HCT116 (cell line): ENCODE data around the gene GRB2. TPM values are rescaled to one million over a fixed set of nuclear protein-coding genes. Genes with fewer than 3 reads are reported as not detected.

ENCODE experiments used
- ATAC-seq: fragments of 200-7000 bp; cut with Tn5 transposase; 2 replicates; pipeline ENCODE4 v1.9.1; 2020; ENCODE audit warnings: mild to moderate bottlenecking, moderate library complexity
- BruUV-seq: library from RNA; stranded (reverse); fragments of 400-500 nt; replicated peaks from 2 replicates; lab custom pipeline; 2021; lab: Mats Ljungman, UMichigan
- CTCF ChIA-PET: fragments of 300-600 bp; sonication (Branson Sonifier 250); formaldehyde crosslinking; loops from one replicate; lab custom pipeline; 2021; ENCODE audit warnings: antibody characterized with exemption; lab: Charles Lee
- POLR2A ChIA-PET: fragments of 300-600, 350-600 bp; sonication (Branson Sonifier 250); formaldehyde crosslinking; loops from one replicate; lab custom pipeline; 2021; ENCODE audit warnings: antibody characterized with exemption; lab: Charles Lee
- RAD21 ChIA-PET, 2 experiments: fragments of 300-600 bp; sonication (Branson Sonifier 250); formaldehyde crosslinking; loops; one replicate each; lab custom pipeline; 2023; ENCODE audit warnings: low total read pairs in 2 of 2; ENCODE audit not compliant: uncharacterized antibody in 2 of 2, unreplicated experiment in 2 of 2, low non-redundant PET in 1 of 2; lab: Charles Lee
- DNase-seq: peaks from one replicate; pipeline ENCODE4 v3.0.0-alpha.2; 2010; ENCODE audit warnings: low read depth, low spot score
- H2AFZ ChIP-seq: fragments of 200-600 bp; shearing (Covaris generic), sonication (generic); 2 replicates; pipeline ENCODE4 v1.6.1; 2017; ENCODE audit warnings: low read depth, mixed run types, mixed read lengths, antibody characterized with exemption, low read length; ENCODE audit not compliant: poor library complexity, severe bottlenecking
- H3K27ac ChIP-seq: 2 replicates; pipeline ENCODE4 v1.5.1; 2012; ENCODE audit warnings: low read depth, low read length
- H3K27me3 ChIP-seq: fragments of 200-600 bp; sonication (generic); 2 replicates; pipeline ENCODE4 v1.6.1; 2016; ENCODE audit warnings: mixed run types, low read length, mixed read lengths; ENCODE audit not compliant: insufficient read depth
- H3K36me3 ChIP-seq, 2 experiments: fragments of 200-500 bp in 1 of 2; fragments of 200-600 bp in 1 of 2; sonication (Bioruptor generic) in 1 of 2; sonication (generic) in 1 of 2; 2 replicates each; pipeline versions ENCODE4 v1.5.1 to v1.6.1; 2014 to 2016; ENCODE audit warnings: low read length in 2 of 2, inconsistent platforms in 1 of 2, mixed read lengths in 1 of 2, mixed run types in 1 of 2; ENCODE audit not compliant: insufficient read depth in 2 of 2, control insufficient read depth in 1 of 2
- H3K4me1 ChIP-seq, 2 experiments: fragments of 200-600 bp in 1 of 2; sonication (generic) in 1 of 2; 2 replicates each; pipeline versions ENCODE4 v1.5.1 to v1.6.1; 2012 to 2017; ENCODE audit warnings: low read length in 2 of 2, inconsistent platforms in 1 of 2, mild to moderate bottlenecking in 1 of 2, mixed read lengths in 1 of 2, mixed run types in 1 of 2, moderate library complexity in 1 of 2; ENCODE audit not compliant: insufficient read depth in 2 of 2, control insufficient read depth in 1 of 2
- H3K4me2 ChIP-seq: fragments of 200-600 bp; sonication (generic); 2 replicates; pipeline ENCODE4 v1.6.1; 2017; ENCODE audit warnings: mixed run types, low read length, mixed read lengths
- H3K4me3 ChIP-seq, 2 experiments: fragments of 200-600 bp in 1 of 2; sonication (generic) in 1 of 2; replicated peaks in 1 of 2; 2 replicates each; pipeline ENCODE4 v1.5.1; 2011 to 2016; ENCODE audit warnings: low read length in 2 of 2, control low read depth in 1 of 2, low read depth in 1 of 2, mild to moderate bottlenecking in 1 of 2, mixed read lengths in 1 of 2, mixed run types in 1 of 2
- H3K79me2 ChIP-seq: fragments of 200-600 bp; sonication (generic); 2 replicates; pipeline ENCODE4 v1.6.1; 2017; ENCODE audit warnings: mild to moderate bottlenecking, mixed run types, low read length, moderate library complexity, mixed read lengths; ENCODE audit not compliant: insufficient read depth
- H3K9ac ChIP-seq: fragments of 200-600 bp; sonication (generic); 2 replicates; pipeline ENCODE4 v1.6.1; 2016; ENCODE audit warnings: low read length, mixed read lengths
- H3K9me2 ChIP-seq: fragments of 200-600 bp; sonication (generic), shearing (Covaris generic); 2 replicates; pipeline ENCODE4 v1.6.1; 2017; ENCODE audit warnings: mixed run types, mild to moderate bottlenecking, moderate library complexity; ENCODE audit not compliant: insufficient read depth
- H3K9me3 ChIP-seq, 2 experiments: fragments of 200-500 bp in 1 of 2; fragments of 200-600 bp in 1 of 2; sonication (Bioruptor generic) in 1 of 2; sonication (generic) in 1 of 2; 2 replicates each; pipeline ENCODE4 v1.6.1; 2014 to 2017; ENCODE audit warnings: low read length in 2 of 2, mixed read lengths in 2 of 2, inconsistent platforms in 1 of 2, low read depth in 1 of 2, mild to moderate bottlenecking in 1 of 2, mixed run types in 1 of 2, moderate library complexity in 1 of 2; ENCODE audit not compliant: control insufficient read depth in 1 of 2, insufficient read depth in 1 of 2
- H4K20me1 ChIP-seq: fragments of 200-600 bp; sonication (generic), shearing (Covaris generic); 2 replicates; pipeline ENCODE4 v1.6.1; 2017; ENCODE audit warnings: mixed run types, mild to moderate bottlenecking, moderate library complexity; ENCODE audit not compliant: insufficient read depth
- EGR1 ChIP-seq: IDR thresholded peaks from 2 replicates; pipeline ENCODE4 v1.6.1; 2012; ENCODE audit warnings: low read depth
- ELF1 ChIP-seq: IDR thresholded peaks from 2 replicates; pipeline ENCODE4 v1.6.1; 2012; ENCODE audit warnings: low read depth, borderline replicate concordance
- FOSL1 ChIP-seq: IDR thresholded peaks from 2 replicates; pipeline ENCODE4 v1.6.1; 2012; ENCODE audit warnings: low read depth
- JUND ChIP-seq: IDR thresholded peaks from 2 replicates; pipeline ENCODE4 v1.6.1; 2012
- SP1 ChIP-seq: IDR thresholded peaks from 2 replicates; pipeline ENCODE4 v1.6.1; 2012; ENCODE audit warnings: low read depth
- TCF7L2 ChIP-seq: IDR thresholded peaks from 2 replicates; pipeline ENCODE4 v1.7.0; 2011; ENCODE audit warnings: borderline replicate concordance, inconsistent platforms; ENCODE audit not compliant: insufficient read depth, insufficient read length; ENCODE audit errors: extremely low read depth
- intact Hi-C: fragments of 100-400 bp; cut with micrococcal nuclease; formaldehyde crosslinking; loops from 2 replicates; pipeline ENCODE4 v1.10.0; 2022
- total RNA-seq: library from RNA; stranded (reverse); gene quantifications from one replicate; pipeline ENCODE4 v1.2.1, GENCODE V29; 2021; ENCODE audit not compliant: unreplicated experiment
- TF ChIP-seq, protein P1 (sequence below): IDR thresholded peaks from 2 replicates; pipeline ENCODE4 v1.6.1; 2012

GRB2 gene
- total RNA-seq, 1 experiment from 2014 or later, result 146 TPM

DNA sequence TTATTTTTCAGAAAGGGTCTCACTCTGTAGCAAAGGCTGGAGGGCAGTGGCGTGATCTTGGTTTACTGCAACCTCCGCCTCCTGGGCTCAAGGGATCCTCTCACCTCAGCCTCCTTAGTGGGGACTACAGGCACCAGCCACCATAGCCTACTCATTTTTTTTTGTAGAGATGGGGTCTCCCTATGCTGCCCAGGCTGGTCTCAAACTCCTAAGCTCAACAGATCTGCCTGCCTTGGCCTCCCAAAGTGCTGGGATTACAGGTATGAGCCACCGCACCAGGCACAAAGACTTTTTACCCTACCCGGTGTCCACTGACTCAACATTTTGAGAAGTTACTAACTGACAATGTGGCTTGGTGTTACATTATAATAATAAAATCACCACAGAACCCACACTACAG is 7.2 kb downstream of the GRB2 start:
- no TSS peak for BruUV-seq
- ChIA-PET CTCF (no interaction called here), POLR2A (interaction anchor here (0.7 kb wide), 1 partner anchor 82 kb away, joined by 3 read pairs; no protein-coding TSS in a partner anchor), RAD21 (no interaction called here)
- TF ChIP-seq FOSL1, result no peak
- no peak for TF ChIP-seq SP1
- no peak for TF ChIP-seq JUND
- H3K9me2 ChIP-seq, result no peaks in the 10 kb centered on the region
- no peak for DNase-seq
- no peak overlapping the region for H3K27ac ChIP-seq
- H3K4me1 ChIP-seq, result peaks cover 19 to 30% of the 10 kb centered on the region in 2 experiments
- no peaks in the 10 kb centered on the region for H3K27me3 ChIP-seq
- intact Hi-C loops, result no loop called here
- H4K20me1 ChIP-seq, result peaks cover 29% of the 10 kb centered on the region
- peaks cover 100% of the 10 kb centered on the region for H3K79me2 ChIP-seq
- no peak overlapping the region for H3K4me3 ChIP-seq
- H3K4me2 ChIP-seq, result no peak overlapping the region
- no peaks in the 10 kb centered on the region; a peak in 2 of 4 replicates for H3K36me3 ChIP-seq
- H3K9ac ChIP-seq, result no peak overlapping the region
- ATAC-seq, result no peak
- H2AFZ ChIP-seq, result no peak overlapping the region
- H3K9me3 ChIP-seq, result no peaks in the 10 kb centered on the region

DNA sequence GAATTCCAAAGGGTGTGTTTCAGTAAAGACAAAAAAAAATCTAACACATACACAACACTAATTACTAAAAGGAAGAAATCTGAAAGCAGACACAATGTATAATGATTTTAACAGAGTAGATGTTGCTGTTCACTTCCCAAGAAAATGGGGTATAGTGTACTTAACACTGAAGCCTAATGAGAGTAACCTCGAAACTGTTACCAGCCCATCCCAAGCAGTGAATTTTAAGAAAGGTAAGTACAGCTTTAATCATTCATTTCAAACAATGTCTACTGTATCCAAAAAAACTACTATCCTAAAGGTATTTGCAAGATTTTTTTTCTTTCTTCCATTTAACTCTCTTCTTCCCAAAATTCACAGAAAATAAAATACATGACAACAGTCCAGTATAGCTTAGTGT is 8.3 kb downstream of the GRB2 start:
- H3K27me3 ChIP-seq, result no peaks in the 10 kb centered on the region
- H3K9me3 ChIP-seq, result no peaks in the 10 kb centered on the region
- H2AFZ ChIP-seq, result no peak overlapping the region
- ATAC-seq (no peak), DNase-seq (no peak)
- peaks cover 100% of the 10 kb centered on the region for H3K79me2 ChIP-seq
- H3K36me3 ChIP-seq, result peaks cover 3 to 8% of the 10 kb centered on the region in 2 experiments; a peak in 2 of 4 replicates
- no peak overlapping the region for H3K4me2 ChIP-seq
- H4K20me1 ChIP-seq, result peaks cover 29% of the 10 kb centered on the region
- H3K4me1 ChIP-seq, result peaks cover 23 to 30% of the 10 kb centered on the region in 2 experiments
- no peak overlapping the region for H3K9ac ChIP-seq
- ChIA-PET RAD21 (no interaction called here), POLR2A (interaction anchor here (1.1 to 1.9 kb wide), 6 partner anchors 8 to 117 kb away, joined by 3 to 13 read pairs (median 4); partner anchors contain the start of genes GRB2 and SLC25A19), CTCF (interaction anchor here (0.7 to 1.9 kb wide), 4 partner anchors 8 to 157 kb away, joined by 3 to 6 read pairs (median 4); partner anchors contain the start of genes GRB2 and MIF4GD)
- H3K9me2 ChIP-seq, result no peaks in the 10 kb centered on the region
- no TSS peak for BruUV-seq
- H3K27ac ChIP-seq, result no peak overlapping the region
- no peak overlapping the region for H3K4me3 ChIP-seq
- intact Hi-C loops, result no loop called here
- TF ChIP-seq SP1 (no peak), FOSL1 (no peak), EGR1 (no peak), JUND (no peak), TCF7L2 (no peak), ELF1 (no peak)
- TF ChIP-seq, protein P1, sequence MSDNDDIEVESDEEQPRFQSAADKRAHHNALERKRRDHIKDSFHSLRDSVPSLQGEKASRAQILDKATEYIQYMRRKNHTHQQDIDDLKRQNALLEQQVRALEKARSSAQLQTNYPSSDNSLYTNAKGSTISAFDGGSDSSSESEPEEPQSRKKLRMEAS, result no peak
